Neural cell (in vitro differentiated cells): ENCODE measurements around the gene MXI1. TPM values are rescaled to one million over a fixed set of nuclear protein-coding genes. Genes with fewer than 3 reads are reported as not detected.

Source experiments
- H2AFZ ChIP-seq: fragments of 200-600, 300-800 bp; sonication (generic), shearing (Covaris generic); 2 replicates; pipeline ENCODE4 v1.6.0; 2014; ENCODE audit warnings: low read depth, mild to moderate bottlenecking, antibody characterized with exemption, low read length, moderate library complexity
- H3F3A ChIP-seq: fragments of 200-600 bp; shearing (Covaris generic); 2 replicates; pipeline ENCODE4 v1.6.1; 2016; ENCODE audit warnings: mild to moderate bottlenecking, moderate library complexity, mixed read lengths, antibody characterized with exemption, low read length; ENCODE audit not compliant: insufficient read depth, poor library complexity, severe bottlenecking
- H3K27ac ChIP-seq: fragments of 200-600, 300-800 bp; sonication (generic), shearing (Covaris generic); 2 replicates; pipeline ENCODE4 v1.5.1; 2014; ENCODE audit warnings: mild to moderate bottlenecking, low read length, moderate library complexity
- H3K27me3 ChIP-seq: fragments of 300-800, 200-600 bp; sonication (generic), shearing (Covaris generic); 2 replicates; pipeline ENCODE4 v1.6.0; 2014; ENCODE audit warnings: mild to moderate bottlenecking, low read depth, low read length, moderate library complexity; ENCODE audit not compliant: insufficient read depth
- H3K36me3 ChIP-seq: fragments of 300-800, 200-600 bp; sonication (generic), shearing (Covaris generic); 2 replicates; pipeline ENCODE4 v1.5.1; 2014; ENCODE audit warnings: mild to moderate bottlenecking, antibody characterized with exemption, low read length, moderate library complexity; ENCODE audit not compliant: insufficient read depth
- H3K4me2 ChIP-seq: fragments of 300-800, 200-600 bp; sonication (generic), shearing (Covaris generic); 2 replicates; pipeline ENCODE4 v1.6.0; 2014; ENCODE audit warnings: mild to moderate bottlenecking, low read length
- H3K4me3 ChIP-seq: fragments of 300-800, 200-600 bp; sonication (generic), shearing (Covaris generic); 2 replicates; pipeline ENCODE4 v1.5.1; 2014; ENCODE audit warnings: mild to moderate bottlenecking, low read length, moderate library complexity
- H3K79me2 ChIP-seq: fragments of 200-600 bp; shearing (Covaris generic); replicated peaks from 2 replicates; pipeline ENCODE4 v1.6.0; 2014; ENCODE audit warnings: mild to moderate bottlenecking, low read length, moderate library complexity; ENCODE audit not compliant: insufficient read depth
- H3K9ac ChIP-seq: fragments of 300-800, 200-600 bp; sonication (generic), shearing (Covaris generic); 2 replicates; pipeline ENCODE4 v1.6.1; 2016; ENCODE audit warnings: mild to moderate bottlenecking, low read length, mixed read lengths
- H3K9me2 ChIP-seq: fragments of 200-600 bp; shearing (Covaris generic); 2 replicates; pipeline ENCODE4 v1.6.1; 2016; ENCODE audit warnings: mild to moderate bottlenecking, low read length, mixed read lengths; ENCODE audit not compliant: insufficient read depth
- H3K9me3 ChIP-seq: fragments of 200-600, 300-800 bp; sonication (generic), shearing (Covaris generic); 2 replicates; pipeline ENCODE4 v1.6.1; 2016; ENCODE audit warnings: mild to moderate bottlenecking, mixed run types, low read length, moderate library complexity, mixed read lengths
- H4K20me1 ChIP-seq: fragments of 200-600 bp; shearing (Covaris generic); 2 replicates; pipeline ENCODE4 v1.6.1; 2016; ENCODE audit warnings: mild to moderate bottlenecking, mixed run types; ENCODE audit not compliant: insufficient read depth
- CTCF ChIP-seq: fragments of 450-650 bp; IDR thresholded peaks from 2 replicates; pipeline ENCODE4 v1.5.1; 2014; ENCODE audit warnings: antibody characterized with exemption, mild to moderate bottlenecking, moderate library complexity; ENCODE audit not compliant: poor library complexity, severe bottlenecking
- EP300 ChIP-seq: fragments of 450-650 bp; conservative IDR thresholded peaks from 2 replicates; pipeline ENCODE4 v1.6.1; 2014; ENCODE audit warnings: antibody characterized with exemption, mild to moderate bottlenecking, moderate library complexity; ENCODE audit not compliant: poor library complexity, severe bottlenecking
- EZH2 ChIP-seq: fragments of 200-600, 300-800 bp; shearing (Covaris generic), sonication (generic); IDR thresholded peaks from 2 replicates; pipeline ENCODE4 v1.6.1; 2014; ENCODE audit warnings: antibody characterized with exemption, low read length, borderline replicate concordance, mild to moderate bottlenecking; ENCODE audit not compliant: insufficient read depth, poor library complexity, severe bottlenecking
- MXI1 ChIP-seq: fragments of 450-650 bp; conservative IDR thresholded peaks from 2 replicates; pipeline ENCODE4 v1.6.1; 2014; ENCODE audit warnings: antibody characterized with exemption, mild to moderate bottlenecking; ENCODE audit not compliant: poor library complexity, severe bottlenecking
- POLR2AphosphoS5 ChIP-seq: IDR thresholded peaks from 2 replicates; pipeline ENCODE4 v1.6.1; 2012
- RAD21 ChIP-seq: fragments of 450-650 bp; conservative IDR thresholded peaks from 2 replicates; pipeline ENCODE4 v1.6.1; 2014; ENCODE audit warnings: antibody characterized with exemption, mild to moderate bottlenecking, moderate library complexity
- REST ChIP-seq: IDR thresholded peaks from 2 replicates; pipeline ENCODE4 v1.6.1; 2012; ENCODE audit warnings: borderline replicate concordance
- SMC3 ChIP-seq: fragments of 450-650 bp; conservative IDR thresholded peaks from 2 replicates; pipeline ENCODE4 v1.6.1; 2014; ENCODE audit warnings: antibody characterized with exemption, mild to moderate bottlenecking, moderate library complexity; ENCODE audit not compliant: poor library complexity
- TAF1 ChIP-seq: IDR thresholded peaks from 2 replicates; pipeline ENCODE4 v1.6.1; 2012; ENCODE audit warnings: low read depth
- polyA plus RNA-seq: library from polyadenylated mRNA; depleted of rRNA; stranded (reverse); fragments of >200 nt; gene quantifications from 2 replicates; pipeline ENCODE4 v1.2.3, GENCODE V29; 2014

The MXI1 gene
- polyA plus RNA-seq, 1 donor from 2014 or later: 69.5 TPM

GRCh38 chr10:110171032-110171431, 36.4 kb upstream of the MXI1 start:
- H3K4me2 ChIP-seq: no peak overlapping the region
- H3F3A ChIP-seq: no peaks in the 10 kb centered on the region
- no peaks in the 10 kb centered on the region for H3K9me3 ChIP-seq
- no peaks in the 10 kb centered on the region for H3K9me2 ChIP-seq
- H3K9ac ChIP-seq: no peak overlapping the region
- H3K79me2 ChIP-seq: no peaks in the 10 kb centered on the region
- H3K36me3 ChIP-seq: no peaks in the 10 kb centered on the region
- H3K27ac ChIP-seq: no peak overlapping the region
- TF ChIP-seq SMC3 (no peak), REST (no peak), EZH2 (no peak), POLR2AphosphoS5 (no peak), EP300 (no peak)
- H4K20me1 ChIP-seq: no peaks in the 10 kb centered on the region
- H2AFZ ChIP-seq: no peak overlapping the region
- no peak overlapping the region for H3K4me3 ChIP-seq
- H3K27me3 ChIP-seq: peaks cover 45% of the 10 kb centered on the region

GRCh38 chr10:110172155-110172554, 35.2 kb upstream of the MXI1 start:
- no peaks in the 10 kb centered on the region for H3K36me3 ChIP-seq
- H3K79me2 ChIP-seq: no peaks in the 10 kb centered on the region
- no peak overlapping the region for H3K4me2 ChIP-seq
- peaks cover 43% of the 10 kb centered on the region for H3K27me3 ChIP-seq
- H3F3A ChIP-seq: no peaks in the 10 kb centered on the region
- H3K27ac ChIP-seq: no peak overlapping the region
- no peaks in the 10 kb centered on the region for H4K20me1 ChIP-seq
- TF ChIP-seq POLR2AphosphoS5 (no peak), SMC3 (no peak), RAD21 (no peak)
- no peak overlapping the region for H3K9ac ChIP-seq
- no peaks in the 10 kb centered on the region for H3K9me2 ChIP-seq
- H3K4me3 ChIP-seq: no peak overlapping the region
- H2AFZ ChIP-seq: no peak overlapping the region
- no peaks in the 10 kb centered on the region for H3K9me3 ChIP-seq

- no peak for TF ChIP-seq EZH2
- TF ChIP-seq POLR2AphosphoS5: no peak
- no peak for TF ChIP-seq SMC3
- TF ChIP-seq TAF1: no peak
- TF ChIP-seq RAD21: no peak
- no peak for TF ChIP-seq MXI1
- no peak for TF ChIP-seq CTCF
- no peak for TF ChIP-seq EP300
- TF ChIP-seq REST: no peak
- Histone ChIP-seq H3K27me3 (peaks cover 25% of the 10 kb centered on the region), H3F3A (no peaks in the 10 kb centered on the region), H3K27ac (no peak overlapping the region), H3K9me3 (no peaks in the 10 kb centered on the region), H3K4me3 (no peak overlapping the region), H3K9ac (no peak overlapping the region), H4K20me1 (no peaks in the 10 kb centered on the region), H3K36me3 (no peaks in the 10 kb centered on the region), H2AFZ (no peak overlapping the region), H3K9me2 (no peaks in the 10 kb centered on the region), H3K4me2 (no peak overlapping the region), H3K79me2 (no peaks in the 10 kb centered on the region)
Measured at GRCh38 chr10:110174201-110174600, 33.2 kb upstream of the MXI1 start.
